Left ventricle myocardium inferior (tissue), 1 donor: ENCODE results near the gene AKIRIN2. TPM values are rescaled to one million over a fixed set of nuclear protein-coding genes. Genes with fewer than 3 reads are reported as not detected.
"Not testable (repeated sequence)": the region's sequence is repeated elsewhere in the genome, so short reads cannot be mapped to it uniquely, and the experiment has no call there.

Source experiments
- DNase-seq: peaks from one replicate; pipeline ENCODE4 v3.0.0-alpha.2; 2020
- H3K27ac ChIP-seq: fragments of 200-600 bp; replicated peaks from 2 replicates; pipeline ENCODE4 v1.8.0; 2021
- H3K27me3 ChIP-seq: fragments of 200-600 bp; 2 replicates; pipeline ENCODE4 v1.8.0; 2021; ENCODE audit warnings: low read depth
- H3K36me3 ChIP-seq: fragments of 200-600 bp; 2 replicates; pipeline ENCODE4 v1.8.0; 2021
- H3K4me1 ChIP-seq: fragments of 200-600 bp; 2 replicates; pipeline ENCODE4 v1.8.0; 2021
- H3K4me3 ChIP-seq: fragments of 200-600 bp; 2 replicates; pipeline ENCODE4 v1.8.0; 2021; ENCODE audit warnings: mild to moderate bottlenecking, moderate library complexity
- H3K9me3 ChIP-seq: fragments of 200-600 bp; replicated peaks from 2 replicates; pipeline ENCODE4 v1.8.0; 2021
- CTCF ChIP-seq: fragments of 200-600 bp; IDR thresholded peaks from 2 replicates; pipeline ENCODE4 v1.8.0; 2021; ENCODE audit warnings: antibody characterized with exemption, mild to moderate bottlenecking, borderline replicate concordance
- intact Hi-C: fragments of 100-400 bp; cut with micrococcal nuclease; formaldehyde crosslinking; loops from one replicate; pipeline ENCODE4 v1.11.0; 2022
- total RNA-seq: library from RNA; stranded (reverse); fragmentation: NEBNext Ultra II Directional; extraction: Animal tissue kit (Norgen Biotek cat#: 25700); gene quantifications from one replicate; pipeline ENCODE4 v1.2.1, GENCODE V29; 2021
- donor health status: DM: no; HTN: yes; CAD: no; lungs with severe emphysema.

AKIRIN2 gene
- total RNA-seq, 1 donor from 2014 or later: 42.3 TPM

- no peaks in the 10 kb centered on the region for H3K27me3 ChIP-seq
- no peak for TF ChIP-seq CTCF
- no peak for DNase-seq
- no peak overlapping the region for H3K4me3 ChIP-seq
- H3K27ac ChIP-seq: peak overlapping the region; percentile 77
- no peaks in the 10 kb centered on the region for H3K9me3 ChIP-seq
- intact Hi-C loops: loop anchor here (10.0 kb wide), 1 partner anchor 248 kb away; the partner anchor contains the start of gene SLC35A1
- peaks cover 28% of the 10 kb centered on the region for H3K4me1 ChIP-seq
- no peaks in the 10 kb centered on the region for H3K36me3 ChIP-seq
Measured at GRCh38 chr6:87722540-87723169, 20.6 kb upstream of the AKIRIN2 start.

DNA sequence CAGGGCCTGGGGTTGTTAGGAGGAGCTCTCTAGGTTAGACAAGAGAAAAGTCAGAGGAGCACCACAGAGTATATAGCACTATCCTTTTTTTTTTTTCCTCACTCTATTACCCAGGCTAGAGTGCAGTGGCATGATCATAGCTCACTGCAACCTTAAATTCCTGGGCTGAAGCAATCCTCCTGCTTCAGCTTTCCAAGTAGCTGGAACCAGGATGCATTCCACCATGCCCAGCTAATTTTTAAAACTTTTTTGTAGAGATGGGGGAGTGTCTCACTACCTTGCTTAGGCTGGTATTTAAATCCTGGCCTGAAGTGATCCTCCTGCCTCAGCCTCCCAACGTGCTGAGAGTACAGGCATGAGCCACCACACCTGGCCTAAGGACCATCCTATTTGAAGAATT is 19.3 kb upstream of the AKIRIN2 start:
- Histone ChIP-seq H3K27ac (no peak overlapping the region), H3K36me3 (no peaks in the 10 kb centered on the region), H3K4me3 (no peak overlapping the region), H3K9me3 (no peaks in the 10 kb centered on the region), H3K4me1 (peaks cover 37% of the 10 kb centered on the region), H3K27me3 (no peaks in the 10 kb centered on the region)
- TF ChIP-seq CTCF: no peak
- intact Hi-C loops: loop anchor here (10.0 kb wide), 1 partner anchor 247 kb away; the partner anchor contains the start of gene SLC35A1
- no peak for DNase-seq

- Histone ChIP-seq H3K27me3 (no peaks in the 10 kb centered on the region), H3K27ac (peak overlapping the region; percentile 48), H3K4me1 (peaks cover 22% of the 10 kb centered on the region), H3K36me3 (no peaks in the 10 kb centered on the region), H3K9me3 (no peaks in the 10 kb centered on the region), H3K4me3 (no peak overlapping the region)
- TF ChIP-seq CTCF: no peak
- intact Hi-C loops: no loop called here
- DNase-seq: no peak
Measured at GRCh38 chr6:87718662-87719433, 16.8 kb upstream of the AKIRIN2 start.

DNA sequence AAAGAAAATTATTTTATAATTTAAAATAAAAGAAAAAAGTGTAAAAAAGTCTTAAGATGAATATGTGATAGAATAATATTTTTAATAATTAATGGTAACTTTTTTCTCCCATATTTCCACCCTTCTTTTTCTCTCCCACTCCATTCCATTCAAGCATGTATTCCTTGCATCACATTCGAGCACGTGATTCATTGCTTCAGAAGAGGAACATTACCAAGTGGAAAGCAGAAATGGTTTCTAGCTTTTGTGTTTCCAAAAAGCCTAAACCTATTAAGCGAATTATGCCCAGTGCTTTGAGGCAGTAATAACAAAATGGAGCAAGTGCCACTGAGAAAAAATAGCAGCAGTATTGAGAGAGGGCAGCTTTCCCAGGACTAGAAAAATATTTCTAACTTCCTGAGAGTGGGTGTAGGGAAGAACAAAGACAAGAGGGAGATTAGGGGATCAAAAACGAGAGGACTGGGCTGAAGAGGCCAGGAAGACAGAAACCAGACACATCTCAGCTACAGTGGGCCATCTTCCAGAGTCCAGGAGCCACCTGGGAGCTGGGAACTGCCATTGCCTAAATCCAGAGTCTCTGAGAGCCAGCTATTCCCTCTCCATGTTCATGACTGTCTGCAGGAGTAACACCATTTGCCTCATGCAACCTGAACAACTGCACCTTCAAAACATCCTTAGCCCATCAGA is 15.0 kb upstream of the AKIRIN2 start:
- no peak overlapping the region for H3K4me3 ChIP-seq
- H3K9me3 ChIP-seq: no peaks in the 10 kb centered on the region
- TF ChIP-seq CTCF: no peak
- H3K4me1 ChIP-seq: peaks cover 9% of the 10 kb centered on the region
- no peaks in the 10 kb centered on the region for H3K27me3 ChIP-seq
- intact Hi-C loops: no loop called here
- no peak for DNase-seq
- no peaks in the 10 kb centered on the region for H3K36me3 ChIP-seq
- peak overlapping the region; percentile 48 for H3K27ac ChIP-seq

DNA sequence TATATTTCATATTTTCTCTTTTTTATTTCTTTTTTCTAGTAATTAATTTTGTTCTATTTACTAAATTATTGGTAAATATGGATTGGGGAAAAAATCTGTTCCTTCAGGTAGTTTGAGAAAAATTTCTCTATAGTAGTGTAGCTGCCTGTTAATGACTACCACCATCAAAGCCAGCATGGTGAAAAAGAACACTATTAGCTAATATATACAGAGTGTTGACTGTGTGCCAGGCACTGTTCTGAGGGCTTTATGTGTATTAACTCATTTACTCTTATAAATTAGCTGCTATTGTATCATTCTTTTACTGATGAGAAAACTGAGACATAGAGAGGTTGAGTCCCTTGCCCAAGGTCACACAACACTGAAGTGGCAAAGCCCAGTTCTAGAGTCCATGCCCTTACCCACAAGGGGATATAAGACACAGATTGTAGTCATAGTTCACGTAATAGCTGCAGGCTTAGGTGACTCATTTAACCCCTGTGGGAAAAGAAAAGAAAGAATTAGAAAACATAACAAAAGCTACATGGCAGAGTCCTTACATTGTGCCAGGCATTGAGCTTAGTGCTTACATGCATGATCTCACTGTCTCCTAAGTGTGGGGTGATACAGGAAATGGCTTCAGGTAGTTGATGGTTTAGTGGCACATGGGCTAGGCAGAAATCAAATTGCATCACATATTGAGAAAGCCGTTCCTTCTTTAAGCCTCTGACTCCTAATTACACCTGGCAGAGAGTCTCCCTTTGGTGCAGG is 12.2 kb upstream of the AKIRIN2 start:
- Histone ChIP-seq H3K4me1 (peaks cover 9% of the 10 kb centered on the region), H3K4me3 (no peak overlapping the region), H3K27me3 (no peaks in the 10 kb centered on the region), H3K9me3 (no peaks in the 10 kb centered on the region), H3K27ac (no peak overlapping the region), H3K36me3 (no peaks in the 10 kb centered on the region)
- intact Hi-C loops: no loop called here
- no peak for DNase-seq
- no peak for TF ChIP-seq CTCF

DNA sequence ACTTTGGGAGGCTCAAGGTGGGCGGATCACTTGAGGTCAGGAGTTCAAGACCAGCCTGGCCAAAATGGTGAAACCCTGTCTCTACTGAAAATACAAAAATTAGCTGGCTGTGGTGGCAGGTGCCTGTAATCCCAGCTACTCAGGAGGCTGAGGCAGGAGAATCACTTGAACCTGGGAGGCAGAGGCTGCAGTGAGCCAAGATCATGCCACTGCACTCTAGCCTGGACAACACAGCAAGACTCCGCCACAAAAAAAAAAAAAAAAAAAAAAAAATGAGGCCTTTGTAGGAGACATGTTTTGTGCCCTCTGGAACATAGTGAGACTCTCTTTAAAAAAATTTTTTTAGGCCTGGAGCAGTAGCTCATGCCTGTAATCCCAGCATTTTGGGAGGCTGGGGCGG is 10.7 kb upstream of the AKIRIN2 start:
- H3K4me1 ChIP-seq, H3K27ac ChIP-seq, H3K4me3 ChIP-seq, H3K36me3 ChIP-seq, H3K9me3 ChIP-seq, DNase-seq, H3K27me3 ChIP-seq, intact Hi-C loops: not testable (repeated sequence)
